DND-41 (cell line): ENCODE results near the gene LYST.

ENCODE experiments used
- EZH2 ChIP-seq: IDR thresholded peaks from 3 replicates; pipeline ENCODE4 v1.6.1; 2012; ENCODE audit warnings: borderline replicate concordance, low read depth, mild to moderate bottlenecking, moderate library complexity, low read length, inconsistent platforms; ENCODE audit not compliant: severe bottlenecking
- TF ChIP-seq, protein P1 (sequence below): IDR thresholded peaks from 2 replicates; pipeline ENCODE4 v1.5.1; 2012; ENCODE audit warnings: borderline replicate concordance, low read length, moderate library complexity, mild to moderate bottlenecking; ENCODE audit not compliant: poor library complexity, severe bottlenecking; ENCODE audit errors: extremely low read depth

GRCh38 chr1:235775246-235775860, 91.4 kb downstream of the LYST start:
- TF ChIP-seq, protein P1, sequence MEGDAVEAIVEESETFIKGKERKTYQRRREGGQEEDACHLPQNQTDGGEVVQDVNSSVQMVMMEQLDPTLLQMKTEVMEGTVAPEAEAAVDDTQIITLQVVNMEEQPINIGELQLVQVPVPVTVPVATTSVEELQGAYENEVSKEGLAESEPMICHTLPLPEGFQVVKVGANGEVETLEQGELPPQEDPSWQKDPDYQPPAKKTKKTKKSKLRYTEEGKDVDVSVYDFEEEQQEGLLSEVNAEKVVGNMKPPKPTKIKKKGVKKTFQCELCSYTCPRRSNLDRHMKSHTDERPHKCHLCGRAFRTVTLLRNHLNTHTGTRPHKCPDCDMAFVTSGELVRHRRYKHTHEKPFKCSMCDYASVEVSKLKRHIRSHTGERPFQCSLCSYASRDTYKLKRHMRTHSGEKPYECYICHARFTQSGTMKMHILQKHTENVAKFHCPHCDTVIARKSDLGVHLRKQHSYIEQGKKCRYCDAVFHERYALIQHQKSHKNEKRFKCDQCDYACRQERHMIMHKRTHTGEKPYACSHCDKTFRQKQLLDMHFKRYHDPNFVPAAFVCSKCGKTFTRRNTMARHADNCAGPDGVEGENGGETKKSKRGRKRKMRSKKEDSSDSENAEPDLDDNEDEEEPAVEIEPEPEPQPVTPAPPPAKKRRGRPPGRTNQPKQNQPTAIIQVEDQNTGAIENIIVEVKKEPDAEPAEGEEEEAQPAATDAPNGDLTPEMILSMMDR: no peak
- TF ChIP-seq EZH2: no peak
